Loucy (cell line): ENCODE data around the gene LETM1.

ENCODE experiments used
- H2AFZ ChIP-seq: fragments of 200-600 bp; sonication (generic); 2 replicates; pipeline ENCODE4 v1.6.0; 2016; ENCODE audit warnings: antibody characterized with exemption, mild to moderate bottlenecking, low read length, moderate library complexity
- H3F3A ChIP-seq: fragments of 200-600 bp; 2 replicates; pipeline ENCODE4 v1.6.0; 2016; ENCODE audit warnings: antibody characterized with exemption, low read depth, mild to moderate bottlenecking
- H3K27me3 ChIP-seq: fragments of 200-600 bp; sonication (generic); 2 replicates; pipeline ENCODE4 v1.6.1; 2014; ENCODE audit warnings: low read length, mild to moderate bottlenecking; ENCODE audit not compliant: insufficient read depth, poor library complexity, severe bottlenecking
- H3K36me3 ChIP-seq: fragments of 200-600 bp; sonication (generic); 2 replicates; pipeline ENCODE4 v1.6.1; 2016; ENCODE audit warnings: low read length; ENCODE audit not compliant: insufficient read depth
- H3K4me1 ChIP-seq: fragments of 200-600 bp; sonication (generic); 2 replicates; pipeline ENCODE4 v1.5.1; 2014; ENCODE audit warnings: low read length, mild to moderate bottlenecking; ENCODE audit not compliant: insufficient read depth, poor library complexity, severe bottlenecking
- H3K4me2 ChIP-seq: fragments of 200-600 bp; sonication (generic); 2 replicates; pipeline ENCODE4 v1.6.0; 2014; ENCODE audit warnings: antibody characterized with exemption, low read length, low read depth, mild to moderate bottlenecking; ENCODE audit not compliant: poor library complexity, severe bottlenecking
- H3K4me3 ChIP-seq: fragments of 200-600 bp; sonication (generic); 2 replicates; pipeline ENCODE4 v1.5.1; 2014; ENCODE audit warnings: low read length, mild to moderate bottlenecking, mixed read lengths; ENCODE audit not compliant: poor library complexity, severe bottlenecking
- H3K79me2 ChIP-seq: fragments of 200-600 bp; sonication (generic); 2 replicates; pipeline ENCODE4 v1.6.1; 2014; ENCODE audit warnings: low read length; ENCODE audit not compliant: insufficient read depth
- H3K9ac ChIP-seq: fragments of 200-600 bp; sonication (generic); 2 replicates; pipeline ENCODE4 v1.6.0; 2014; ENCODE audit warnings: mild to moderate bottlenecking, low read depth, low read length, moderate library complexity; ENCODE audit not compliant: poor library complexity, severe bottlenecking
- H3K9me2 ChIP-seq: fragments of 200-600 bp; sonication (generic); replicated peaks from 2 replicates; pipeline ENCODE4 v1.6.1; 2016; ENCODE audit warnings: low read depth, low read length, mixed read lengths
- H3K9me3 ChIP-seq: fragments of 200-600 bp; sonication (generic); 2 replicates; pipeline ENCODE4 v1.6.1; 2014; ENCODE audit warnings: mild to moderate bottlenecking, antibody characterized with exemption, low read length, low read depth; ENCODE audit not compliant: insufficient read depth
- H4K20me1 ChIP-seq: fragments of 200-600 bp; sonication (generic); 2 replicates; pipeline ENCODE4 v1.6.0; 2014; ENCODE audit warnings: antibody characterized with exemption, low read length, mild to moderate bottlenecking; ENCODE audit not compliant: insufficient read depth, poor library complexity, severe bottlenecking
- EZH2phosphoT487 ChIP-seq: fragments of 200-600 bp; IDR thresholded peaks from 2 replicates; pipeline ENCODE4 v1.6.1; 2018; ENCODE audit warnings: antibody characterized with exemption, mild to moderate bottlenecking, moderate library complexity, borderline replicate concordance
- TF ChIP-seq, protein P1 (sequence below): fragments of 200-600 bp; sonication (generic); conservative IDR thresholded peaks from 2 replicates; pipeline ENCODE4 v1.5.1; 2014; ENCODE audit warnings: mild to moderate bottlenecking, antibody characterized with exemption, low read length

LETM1 gene

DNA sequence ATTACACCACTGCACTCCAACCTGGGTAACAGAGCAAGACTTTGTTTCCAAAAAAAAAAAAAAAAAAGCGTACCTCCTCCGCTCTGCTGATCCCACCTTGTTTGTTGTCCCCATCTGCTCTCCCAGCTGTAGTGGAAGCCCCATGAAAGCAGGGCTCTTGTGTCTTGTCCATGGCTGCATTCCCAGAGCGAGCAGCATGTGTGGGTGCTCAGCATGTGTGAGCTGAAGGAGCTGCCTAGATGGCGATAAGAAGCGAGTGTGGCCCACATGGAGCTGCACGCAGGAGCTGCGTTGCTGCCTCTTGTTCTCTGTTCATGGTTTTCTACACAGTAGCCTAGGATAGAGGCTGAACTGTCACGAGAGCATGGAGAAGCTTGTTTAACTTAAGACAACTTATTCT, 27.6 kb upstream of the LETM1 start:
- Histone ChIP-seq H3K27me3 (no peaks in the 10 kb centered on the region), H3F3A (no peaks in the 10 kb centered on the region), H3K4me3 (no peak overlapping the region), H3K4me2 (no peak overlapping the region), H4K20me1 (peaks cover 93% of the 10 kb centered on the region), H3K9ac (no peak overlapping the region), H3K9me2 (no peaks in the 10 kb centered on the region), H2AFZ (no peak overlapping the region), H3K4me1 (peaks cover 13% of the 10 kb centered on the region), H3K79me2 (peaks cover 99% of the 10 kb centered on the region), H3K36me3 (no peaks in the 10 kb centered on the region), H3K9me3 (no peaks in the 10 kb centered on the region)
- TF ChIP-seq, protein P1, sequence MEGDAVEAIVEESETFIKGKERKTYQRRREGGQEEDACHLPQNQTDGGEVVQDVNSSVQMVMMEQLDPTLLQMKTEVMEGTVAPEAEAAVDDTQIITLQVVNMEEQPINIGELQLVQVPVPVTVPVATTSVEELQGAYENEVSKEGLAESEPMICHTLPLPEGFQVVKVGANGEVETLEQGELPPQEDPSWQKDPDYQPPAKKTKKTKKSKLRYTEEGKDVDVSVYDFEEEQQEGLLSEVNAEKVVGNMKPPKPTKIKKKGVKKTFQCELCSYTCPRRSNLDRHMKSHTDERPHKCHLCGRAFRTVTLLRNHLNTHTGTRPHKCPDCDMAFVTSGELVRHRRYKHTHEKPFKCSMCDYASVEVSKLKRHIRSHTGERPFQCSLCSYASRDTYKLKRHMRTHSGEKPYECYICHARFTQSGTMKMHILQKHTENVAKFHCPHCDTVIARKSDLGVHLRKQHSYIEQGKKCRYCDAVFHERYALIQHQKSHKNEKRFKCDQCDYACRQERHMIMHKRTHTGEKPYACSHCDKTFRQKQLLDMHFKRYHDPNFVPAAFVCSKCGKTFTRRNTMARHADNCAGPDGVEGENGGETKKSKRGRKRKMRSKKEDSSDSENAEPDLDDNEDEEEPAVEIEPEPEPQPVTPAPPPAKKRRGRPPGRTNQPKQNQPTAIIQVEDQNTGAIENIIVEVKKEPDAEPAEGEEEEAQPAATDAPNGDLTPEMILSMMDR, result no peak
- TF ChIP-seq EZH2phosphoT487, result no peak

DNA sequence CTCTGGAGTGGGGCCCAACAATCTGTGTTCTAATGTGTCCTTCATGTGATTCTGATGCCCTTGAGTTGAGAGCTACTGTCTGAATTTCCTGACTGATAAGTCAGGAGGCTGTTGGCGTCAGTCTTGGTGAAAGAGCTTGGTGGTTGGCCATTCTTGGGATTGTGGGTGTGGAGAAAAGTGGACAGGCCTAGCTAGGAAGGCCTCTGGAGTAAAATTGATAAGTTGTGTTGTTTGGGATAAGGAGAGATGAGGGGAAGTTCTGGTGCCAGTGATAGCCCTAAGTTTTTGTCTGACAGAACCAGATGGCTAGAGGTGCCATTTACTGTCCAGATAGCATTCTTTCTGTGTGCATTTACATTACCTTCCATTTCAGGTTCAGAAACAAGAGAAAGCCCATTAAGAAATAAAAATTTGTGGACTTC, 26.9 kb upstream of the LETM1 start:
- H4K20me1 ChIP-seq, result peaks cover 90% of the 10 kb centered on the region
- no peak overlapping the region for H3K9ac ChIP-seq
- no peak overlapping the region for H3K4me2 ChIP-seq

DNA sequence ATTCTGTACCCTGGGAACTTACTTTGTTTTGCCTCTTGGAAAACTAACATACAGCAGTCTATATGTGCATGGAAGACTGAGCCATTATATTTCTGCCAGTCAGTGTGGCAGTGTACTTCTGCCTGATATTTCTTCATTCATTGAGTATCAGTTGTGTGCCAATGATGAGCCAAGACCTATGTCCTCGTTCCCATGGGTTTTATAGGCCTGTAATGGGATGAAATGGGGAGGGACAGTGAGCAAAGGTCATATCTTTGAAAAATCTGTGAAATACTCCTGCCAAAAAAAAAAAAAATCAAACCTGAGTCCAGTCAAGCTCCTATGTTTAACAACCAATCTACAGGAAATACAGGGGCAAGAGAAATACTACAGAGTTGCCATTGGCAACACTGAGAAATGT, 24.4 kb upstream of the LETM1 start:
- Histone ChIP-seq H3K79me2 (peaks cover 99% of the 10 kb centered on the region), H3K36me3 (no peaks in the 10 kb centered on the region), H3K4me1 (peaks cover 20% of the 10 kb centered on the region), H4K20me1 (peaks cover 84% of the 10 kb centered on the region), H3K9ac (no peak overlapping the region), H3K9me2 (no peaks in the 10 kb centered on the region), H3K4me2 (peak overlapping the region; percentile 43), H2AFZ (no peak overlapping the region), H3K27me3 (no peaks in the 10 kb centered on the region), H3F3A (no peaks in the 10 kb centered on the region), H3K9me3 (no peaks in the 10 kb centered on the region), H3K4me3 (no peak overlapping the region)
- TF ChIP-seq, protein P1, result no peak
- no peak for TF ChIP-seq EZH2phosphoT487

More for the DNA sequence above, 26.9 kb upstream of the LETM1 start:
- Histone ChIP-seq H3K27me3 (no peaks in the 10 kb centered on the region), H3K4me1 (peaks cover 16% of the 10 kb centered on the region), H3F3A (no peaks in the 10 kb centered on the region), H3K4me3 (no peak overlapping the region), H3K79me2 (peaks cover 99% of the 10 kb centered on the region), H3K36me3 (no peaks in the 10 kb centered on the region), H3K9me3 (no peaks in the 10 kb centered on the region), H2AFZ (no peak overlapping the region), H3K9me2 (no peaks in the 10 kb centered on the region)
- TF ChIP-seq, protein P1, result no peak
- TF ChIP-seq EZH2phosphoT487, result no peak
